ENCODE data around the gene MICAL2.

- TF ChIP-seq CTCF (IDR thresholded peaks at IDR 0.05 in 4 of 5, conservative IDR thresholded peaks at IDR 0.05 in 1 of 5) (no peak), POLR2A (IDR thresholded peaks at IDR 0.05) (no peak)
Measured at GRCh38 chr11:12199231-12199948, 89.0 kb downstream of the MICAL2 start.

All from gastrocnemius medialis (tissue), 4 donors.